ENCODE results near the gene STAT2. TPM values are rescaled to one million over a fixed set of nuclear protein-coding genes. Genes with fewer than 3 reads are reported as not detected.
A peak's percentile ranks its signal among the peaks of the same experiment; 100 is the strongest.
"Not testable (repeated sequence)": the region's sequence is repeated elsewhere in the genome, so short reads cannot be mapped to it uniquely, and the experiment has no call there.

The STAT2 gene
- total RNA-seq, 2 donors from 2014 or later, result 116 to 145 TPM

DNA sequence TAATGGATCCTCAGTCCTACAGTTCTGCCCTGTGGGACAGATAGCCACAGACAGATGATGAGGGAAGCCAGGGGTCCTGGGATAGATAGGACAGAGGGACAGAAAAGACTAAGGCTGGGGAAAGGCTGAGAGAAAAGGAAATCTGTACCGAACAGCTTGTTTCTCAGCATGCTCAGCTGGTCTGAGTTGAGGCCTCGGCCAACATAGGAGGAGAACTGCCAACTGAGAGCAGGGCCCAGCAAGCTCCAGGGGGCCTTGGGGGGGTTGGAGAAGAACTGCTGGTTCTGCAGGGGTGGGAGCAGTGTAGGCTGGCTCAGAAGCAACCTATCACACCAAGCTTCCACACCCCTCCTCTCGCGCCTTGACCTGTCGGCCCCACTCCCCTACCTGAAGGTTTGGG, 11.1 kb downstream of the STAT2 start:
- H3K9me3 ChIP-seq (ENCODE audit: control insufficient read depth, low read length, poor library complexity, severe bottlenecking), result no peaks in the 10 kb centered on the region
- Mint-ChIP-seq H3K27ac (no peak overlapping the region), H3K4me3 (no peak overlapping the region), H3K27me3 (no peaks in the 10 kb centered on the region), H3K36me3 (ENCODE audit: low read depth) (peaks cover 12% of the 10 kb centered on the region), H3K4me1 (peaks cover 7% of the 10 kb centered on the region)
- DNase-seq (no peak), ATAC-seq (no peak)

DNA sequence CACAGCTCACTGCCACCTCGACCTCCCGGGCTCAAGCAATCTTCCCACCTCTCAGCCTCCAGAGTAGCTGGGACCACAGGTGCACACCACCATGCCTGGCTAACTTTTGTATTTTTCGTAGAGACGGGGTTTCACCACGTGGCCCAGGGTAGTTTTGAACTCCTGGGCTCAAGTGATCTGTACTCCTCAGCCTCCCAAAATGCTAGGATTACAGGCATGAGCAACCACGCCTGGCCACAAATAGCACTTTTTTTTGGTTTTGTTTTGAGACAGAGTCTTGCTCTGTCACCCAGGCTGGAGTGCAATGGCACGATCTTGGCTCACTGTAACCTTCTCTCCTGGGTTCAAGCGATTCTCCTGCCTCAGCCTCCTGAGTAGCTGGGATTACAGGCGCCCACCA, 12.7 kb downstream of the STAT2 start:
- peaks cover 12% of the 10 kb centered on the region for H3K4me1 Mint-ChIP-seq
- DNase-seq; H3K9me3 ChIP-seq (ENCODE audit: control insufficient read depth, low read length, poor library complexity, severe bottlenecking); H3K4me3 Mint-ChIP-seq; H3K27me3 Mint-ChIP-seq; ATAC-seq: not testable (repeated sequence)
- H3K36me3 Mint-ChIP-seq (ENCODE audit: low read depth), result peaks cover 18% of the 10 kb centered on the region
- H3K27ac Mint-ChIP-seq, result peak overlapping the region; percentile 37

DNA sequence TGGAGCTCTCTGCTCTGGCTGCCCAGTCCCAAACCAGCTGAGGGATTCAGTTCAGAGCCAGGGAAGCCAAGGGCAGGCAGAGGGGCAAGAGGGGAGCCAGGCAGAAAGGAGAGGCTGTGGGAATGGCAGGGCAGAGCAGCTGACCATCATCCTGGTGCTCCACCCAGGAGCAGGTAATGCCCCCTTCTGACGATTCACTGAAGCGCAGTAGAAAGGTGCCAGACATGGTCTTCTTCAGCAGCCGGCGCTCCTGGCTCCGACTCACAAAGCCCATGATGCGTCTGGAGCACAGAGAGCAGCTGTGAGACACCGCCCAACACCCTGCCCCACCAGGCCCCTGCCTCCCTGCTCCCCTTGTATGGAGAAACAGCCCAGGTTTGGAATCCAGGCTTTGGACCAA, 13.2 kb downstream of the STAT2 start:
- peaks cover 18% of the 10 kb centered on the region for H3K36me3 Mint-ChIP-seq (ENCODE audit: low read depth)
- H3K27ac Mint-ChIP-seq, result peak overlapping the region; percentile 37
- H3K4me1 Mint-ChIP-seq, result peaks cover 12% of the 10 kb centered on the region
- no peak for DNase-seq
- ATAC-seq, result no peak
- no peaks in the 10 kb centered on the region for H3K27me3 Mint-ChIP-seq
- no peaks in the 10 kb centered on the region for H3K9me3 ChIP-seq (ENCODE audit: control insufficient read depth, low read length, poor library complexity, severe bottlenecking)
- H3K4me3 Mint-ChIP-seq, result no peak overlapping the region

DNA sequence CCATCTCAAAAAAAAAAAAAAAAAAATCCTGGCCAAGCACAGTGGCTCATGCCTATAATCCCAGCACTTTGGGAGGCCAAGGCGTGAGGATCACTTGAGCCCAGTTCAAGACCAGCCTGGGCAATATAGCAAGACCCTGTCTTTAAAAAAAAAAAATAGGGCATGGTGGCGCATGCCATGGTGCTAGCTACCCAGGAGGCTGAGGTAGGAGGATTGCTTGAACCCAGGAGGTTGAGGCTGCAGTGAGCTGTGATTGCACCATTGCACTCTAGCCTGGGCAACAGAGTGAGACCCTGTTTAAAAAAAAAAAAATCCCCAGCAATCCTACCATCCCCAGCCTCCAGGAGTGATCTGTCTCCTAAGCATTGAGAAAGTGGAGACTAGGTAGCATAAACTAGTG, 17.6 kb downstream of the STAT2 start:
- not testable (repeated sequence) for H3K36me3 Mint-ChIP-seq (ENCODE audit: low read depth); DNase-seq; H3K27me3 Mint-ChIP-seq; H3K9me3 ChIP-seq (ENCODE audit: control insufficient read depth, low read length, poor library complexity, severe bottlenecking); H3K4me3 Mint-ChIP-seq; ATAC-seq
- peak overlapping the region; percentile 100 for H3K27ac Mint-ChIP-seq
- peaks cover 37% of the 10 kb centered on the region for H3K4me1 Mint-ChIP-seq

DNA sequence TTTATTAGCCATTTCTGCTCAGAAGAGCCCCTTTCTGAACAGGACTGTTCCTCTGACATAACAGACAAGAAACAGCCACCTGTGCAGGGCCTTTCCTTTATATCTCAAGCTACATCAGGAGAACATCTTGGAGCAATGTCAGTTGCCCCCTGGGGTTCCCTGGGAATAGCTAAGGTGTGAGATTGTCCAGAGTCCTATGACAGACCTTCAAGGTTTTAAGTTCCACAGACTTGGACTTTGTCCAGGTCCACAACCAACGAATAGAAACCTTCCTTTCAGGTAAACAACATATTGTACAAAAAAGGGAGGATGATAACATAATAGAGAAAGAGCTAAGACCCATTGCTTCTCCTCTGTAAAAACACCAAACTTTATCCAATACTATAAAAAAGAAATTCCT, 18.3 kb downstream of the STAT2 start:
- no peak for ATAC-seq
- Mint-ChIP-seq H3K4me3 (no peak overlapping the region), H3K27ac (peak overlapping the region; percentile 100), H3K27me3 (no peaks in the 10 kb centered on the region), H3K4me1 (peaks cover 40% of the 10 kb centered on the region), H3K36me3 (ENCODE audit: low read depth) (peaks cover 8% of the 10 kb centered on the region)
- H3K9me3 ChIP-seq (ENCODE audit: control insufficient read depth, low read length, poor library complexity, severe bottlenecking), result no peaks in the 10 kb centered on the region
- DNase-seq, result no peak

DNA sequence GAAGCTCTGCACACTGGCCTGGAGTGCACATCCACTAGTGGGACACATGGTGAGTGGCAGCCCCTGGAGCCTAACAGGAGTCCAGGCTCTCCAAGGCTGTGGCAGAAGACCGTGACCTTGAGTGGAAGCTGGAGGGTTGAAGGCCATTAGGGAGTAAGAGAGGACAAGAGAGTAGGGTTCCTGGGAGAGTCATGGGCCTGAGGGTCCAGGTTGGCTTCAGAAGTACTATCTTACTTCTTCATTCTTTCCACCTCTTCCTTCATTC, 20.8 kb downstream of the STAT2 start:
- peaks cover 42% of the 10 kb centered on the region for H3K4me1 Mint-ChIP-seq
- no peak for DNase-seq
- peak overlapping the region; percentile 91 for H3K4me3 Mint-ChIP-seq
- ATAC-seq, result no peak
- no peaks in the 10 kb centered on the region for H3K27me3 Mint-ChIP-seq
- peaks cover 8% of the 10 kb centered on the region for H3K36me3 Mint-ChIP-seq (ENCODE audit: low read depth)
- H3K9me3 ChIP-seq (ENCODE audit: control insufficient read depth, low read length, poor library complexity, severe bottlenecking), result no peaks in the 10 kb centered on the region
- peak overlapping the region; percentile 100 for H3K27ac Mint-ChIP-seq

DNA sequence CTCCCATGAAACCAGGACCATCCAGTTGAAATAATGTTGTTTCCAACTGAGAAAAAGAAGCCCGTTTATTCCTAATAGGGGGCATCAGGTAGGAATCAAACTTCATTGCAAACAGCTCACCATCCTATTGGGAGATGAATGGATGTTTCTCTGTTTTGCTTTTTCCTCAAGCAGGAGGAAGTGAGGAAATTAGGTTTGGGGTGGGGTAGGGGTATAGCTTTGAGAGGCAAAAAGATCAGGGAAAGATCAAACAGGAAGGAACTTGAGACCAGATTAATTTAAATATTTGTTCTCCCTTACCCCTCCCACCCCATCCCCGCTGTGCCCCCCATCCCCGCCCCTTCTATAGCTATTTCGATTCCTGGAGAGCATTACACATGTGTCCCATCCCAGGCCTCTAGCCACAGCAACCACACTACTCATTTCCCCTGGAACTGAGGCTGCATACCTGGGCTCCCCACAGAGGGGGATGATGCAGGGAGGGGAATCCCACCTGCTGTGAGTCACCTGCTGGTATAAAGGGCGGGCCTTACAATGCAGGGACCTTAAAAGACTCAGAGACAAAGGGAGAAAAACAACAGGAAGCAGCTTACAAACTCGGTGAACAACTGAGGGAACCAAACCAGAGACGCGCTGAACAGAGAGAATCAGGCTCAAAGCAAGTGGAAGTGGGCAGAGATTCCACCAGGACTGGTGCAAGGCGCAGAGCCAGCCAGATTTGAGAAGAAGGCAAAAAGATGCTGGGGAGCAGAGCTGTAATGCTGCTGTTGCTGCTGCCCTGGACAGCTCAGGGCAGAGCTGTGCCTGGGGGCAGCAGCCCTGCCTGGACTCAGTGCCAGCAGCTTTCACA, 21.4 kb downstream of the STAT2 start, which contains the start of gene IL23A:
IL23A (plus strand) TSS at position 577 of the 850 bp plus-strand sequence; CDS start at position 738, 161 bp downstream.
- Mint-ChIP-seq H3K36me3 (ENCODE audit: low read depth) (peaks cover 8% of the 10 kb centered on the region), H3K27me3 (no peaks in the 10 kb centered on the region), H3K4me1 (peaks cover 45% of the 10 kb centered on the region), H3K4me3 (peak within 1 kb of the TSS; percentile 91), H3K27ac (peak within 1 kb of the TSS; percentile 100)
- peak; percentile 64 to 86 (median 72) for DNase-seq
- H3K9me3 ChIP-seq (ENCODE audit: control insufficient read depth, low read length, poor library complexity, severe bottlenecking), result no peaks in the 10 kb centered on the region
- ATAC-seq, result peak; percentile 81

DNA sequence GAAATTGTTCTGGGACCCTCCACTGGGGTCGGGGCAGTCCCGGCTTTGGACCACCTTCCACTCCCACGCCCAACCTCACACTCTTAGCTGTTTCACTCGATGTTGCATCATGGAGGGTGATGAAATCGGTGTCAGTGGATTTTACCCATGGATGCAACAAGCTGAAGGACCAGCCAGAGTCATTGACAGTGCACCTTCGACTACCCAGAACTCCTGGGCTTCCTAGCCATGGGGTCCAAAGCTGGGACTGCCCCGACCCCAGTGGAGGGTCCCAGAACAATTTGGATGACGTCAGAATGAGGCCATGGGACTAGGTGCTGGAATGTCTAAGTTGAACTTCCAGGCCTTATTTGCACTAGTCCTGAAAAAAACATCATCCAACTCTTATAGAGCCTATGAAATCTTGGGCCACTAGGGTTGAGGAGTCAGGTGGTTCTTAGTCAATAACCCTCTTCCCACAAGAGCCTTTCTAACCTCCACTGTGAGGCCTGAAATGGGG, 22.1 kb downstream of the STAT2 start:
- H3K4me3 Mint-ChIP-seq, result peak overlapping the region; percentile 91

DNA sequence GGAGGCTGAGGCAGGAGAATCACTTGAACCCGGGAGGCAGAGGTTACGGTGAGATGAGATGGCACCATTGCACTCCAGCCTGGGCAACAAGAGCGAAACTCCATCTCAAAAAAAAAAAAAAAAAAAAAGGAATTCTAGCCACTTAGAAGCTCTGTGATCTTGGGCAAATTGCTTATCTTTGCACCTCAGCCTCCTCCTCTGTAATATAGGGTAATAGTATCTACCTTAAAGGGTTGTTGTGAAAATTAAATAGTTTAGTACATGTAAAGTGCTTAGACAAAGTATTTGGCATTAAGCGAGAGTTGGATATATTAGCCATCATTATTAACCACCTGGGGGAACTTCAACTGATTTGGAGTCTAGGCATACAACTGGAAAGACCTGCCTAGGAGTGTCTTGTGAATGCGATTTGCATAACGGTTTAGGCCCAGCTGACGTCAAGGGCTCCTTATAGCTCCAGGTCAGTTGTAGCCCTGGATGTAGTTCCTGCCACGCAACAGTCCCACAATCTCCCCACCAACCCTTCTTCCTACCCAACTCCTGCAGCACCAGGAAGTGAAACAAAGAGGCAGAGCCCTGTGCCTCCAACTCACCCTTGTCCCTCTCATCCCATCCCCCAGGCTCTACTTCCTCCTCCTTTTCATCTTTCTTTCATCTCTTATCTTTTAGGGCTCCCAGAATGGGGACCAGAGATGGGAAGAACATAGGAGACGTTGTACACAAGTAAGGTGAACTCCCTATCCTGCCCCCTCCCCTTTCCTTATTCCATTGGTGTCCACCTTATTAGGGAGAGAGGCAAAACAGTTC, 23.3 kb downstream of the STAT2 start:
- H3K36me3 Mint-ChIP-seq (ENCODE audit: low read depth), result peaks cover 3% of the 10 kb centered on the region
- H3K27ac Mint-ChIP-seq, result peak overlapping the region; percentile 100
- no peaks in the 10 kb centered on the region for H3K27me3 Mint-ChIP-seq
- DNase-seq, result no peak
- no peaks in the 10 kb centered on the region for H3K9me3 ChIP-seq (ENCODE audit: control insufficient read depth, low read length, poor library complexity, severe bottlenecking)
- no peak for ATAC-seq
- H3K4me1 Mint-ChIP-seq, result peaks cover 50% of the 10 kb centered on the region
- H3K4me3 Mint-ChIP-seq, result no peak overlapping the region

More for the DNA sequence above, 22.1 kb downstream of the STAT2 start:
- Mint-ChIP-seq H3K27ac (peak overlapping the region; percentile 100), H3K27me3 (no peaks in the 10 kb centered on the region), H3K36me3 (ENCODE audit: low read depth) (peaks cover 3% of the 10 kb centered on the region), H3K4me1 (peaks cover 48% of the 10 kb centered on the region)
- ATAC-seq (no peak), DNase-seq (no peak)
- no peaks in the 10 kb centered on the region for H3K9me3 ChIP-seq (ENCODE audit: control insufficient read depth, low read length, poor library complexity, severe bottlenecking)

DNA sequence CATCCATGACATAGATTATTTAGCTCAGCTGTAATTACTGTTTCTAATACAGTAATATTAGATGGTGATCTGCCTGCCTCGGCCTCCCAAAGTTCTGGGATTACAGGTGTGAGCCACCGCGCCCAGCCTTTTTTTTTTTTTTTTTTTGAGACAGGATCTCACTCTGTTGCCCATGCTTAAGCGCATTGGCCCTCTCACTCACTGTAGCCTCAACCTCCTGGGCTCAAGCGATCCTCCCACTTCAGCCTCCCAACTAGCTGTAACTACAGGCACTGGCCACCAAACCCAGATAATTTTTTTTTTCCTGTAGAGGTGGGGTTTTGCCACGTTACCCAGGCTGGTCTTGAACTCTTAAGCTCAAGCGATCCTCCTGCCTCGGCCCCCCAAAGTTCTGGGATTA, 24.4 kb downstream of the STAT2 start:
- H3K9me3 ChIP-seq (ENCODE audit: control insufficient read depth, low read length, poor library complexity, severe bottlenecking); H3K4me3 Mint-ChIP-seq; DNase-seq; H3K27me3 Mint-ChIP-seq; ATAC-seq; H3K36me3 Mint-ChIP-seq (ENCODE audit: low read depth): not testable (repeated sequence)
- peak overlapping the region; percentile 100 for H3K27ac Mint-ChIP-seq
- peaks cover 48% of the 10 kb centered on the region for H3K4me1 Mint-ChIP-seq

DNA sequence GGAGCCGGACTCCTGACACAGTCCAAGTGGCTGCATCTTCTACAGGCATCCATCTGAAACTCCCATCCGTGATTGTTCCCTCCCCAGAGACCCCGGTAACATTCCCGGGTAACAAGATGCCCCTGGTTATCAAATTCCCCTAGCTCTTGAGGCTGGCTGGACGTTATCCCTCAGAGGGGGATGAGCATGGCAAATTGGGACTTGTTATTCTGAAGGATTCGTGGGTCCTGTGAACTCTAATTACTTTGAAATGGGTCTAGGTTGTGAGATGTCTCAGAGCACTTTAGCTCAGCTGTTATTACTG, 25.5 kb downstream of the STAT2 start:
- H3K27ac Mint-ChIP-seq, result peak overlapping the region; percentile 100

DNA sequence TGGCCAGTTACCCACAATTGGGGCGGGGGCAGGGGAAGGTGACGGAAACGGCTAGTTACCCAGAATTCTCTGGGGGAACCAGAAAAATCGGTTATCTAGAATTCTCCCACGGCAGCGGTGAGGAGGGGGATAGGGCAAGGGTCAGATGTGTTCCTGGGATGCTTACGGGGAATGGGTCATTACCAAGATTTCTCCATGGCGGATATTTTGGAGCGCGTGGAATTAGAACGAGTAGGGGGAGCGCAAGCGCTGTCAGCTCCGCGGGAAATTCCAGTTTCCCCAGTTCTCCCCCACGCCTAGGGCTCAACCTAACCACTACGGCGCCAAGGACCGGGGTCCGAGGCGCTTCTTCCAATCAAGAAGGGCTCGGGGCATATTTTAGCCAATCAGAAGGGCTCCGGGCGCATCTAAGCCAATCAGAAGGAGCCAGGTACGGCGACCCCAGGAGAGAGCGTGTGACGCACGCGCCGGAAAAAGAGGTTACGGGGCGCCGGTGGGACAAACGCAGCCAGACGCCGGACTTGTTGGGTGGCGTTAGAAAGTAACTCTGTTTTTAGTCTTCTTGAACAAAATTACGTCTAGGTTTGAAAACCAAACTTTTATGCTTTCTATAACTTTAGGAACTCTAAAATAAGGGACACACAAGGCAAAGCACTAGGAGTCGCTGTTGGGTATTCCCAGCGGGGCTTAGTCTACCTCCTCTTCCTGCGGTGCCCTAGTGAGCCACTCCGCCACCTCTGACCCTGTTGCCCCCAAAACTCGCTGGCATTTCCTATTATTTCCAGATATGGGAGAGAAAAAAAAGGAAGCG, 26.0 kb downstream of the STAT2 start, which contains the start of gene PAN2:
PAN2 (minus strand) TSS at position 322 of the 811 bp plus-strand sequence. CDS start 906 bp downstream, outside the sequence.
- H3K27me3 Mint-ChIP-seq, result no peaks in the 10 kb centered on the region
- ATAC-seq, result peak; percentile 86
- peak within 1 kb of the TSS; percentile 90 for H3K4me3 Mint-ChIP-seq
- peaks cover 36% of the 10 kb centered on the region for H3K4me1 Mint-ChIP-seq
- H3K36me3 Mint-ChIP-seq (ENCODE audit: low read depth), result peaks cover 3% of the 10 kb centered on the region
- DNase-seq, result peak; percentile 77 to 89 (median 85)
- H3K27ac Mint-ChIP-seq, result peak within 1 kb of the TSS; percentile 100
- no peaks in the 10 kb centered on the region for H3K9me3 ChIP-seq (ENCODE audit: control insufficient read depth, low read length, poor library complexity, severe bottlenecking)

More for the DNA sequence above, 25.5 kb downstream of the STAT2 start:
- H3K27me3 Mint-ChIP-seq, result no peaks in the 10 kb centered on the region
- H3K4me3 Mint-ChIP-seq, result peak overlapping the region; percentile 90
- H3K4me1 Mint-ChIP-seq, result peaks cover 41% of the 10 kb centered on the region
- H3K36me3 Mint-ChIP-seq (ENCODE audit: low read depth), result peaks cover 3% of the 10 kb centered on the region
- ATAC-seq (no peak), DNase-seq (no peak)
- no peaks in the 10 kb centered on the region for H3K9me3 ChIP-seq (ENCODE audit: control insufficient read depth, low read length, poor library complexity, severe bottlenecking)

Measured in T-helper 17 cell (primary cell).